Measurements from ENCODE around the gene LDLRAD4.

LDLRAD4 gene

GRCh38 chr18:13289481-13290205, 71.1 kb downstream of the LDLRAD4 start:
- H2AFZ ChIP-seq (ENCODE audit: low read depth, low read length, severe bottlenecking): no peak overlapping the region
- H3K27me3 ChIP-seq (ENCODE audit: low read length): no peaks in the 10 kb centered on the region
- no peak overlapping the region for H3K4me3 ChIP-seq (ENCODE audit: insufficient read depth, low read length, poor library complexity, severe bottlenecking)
- H3K9me2 ChIP-seq (replicated peaks; ENCODE audit: insufficient read depth, low read length): no peaks in the 10 kb centered on the region
- H3K36me3 ChIP-seq (ENCODE audit: low read length): no peaks in the 10 kb centered on the region
- no peaks in the 10 kb centered on the region for H3F3A ChIP-seq (ENCODE audit: insufficient read depth)
- H3K79me2 ChIP-seq (ENCODE audit: insufficient read depth, low read length): no peaks in the 10 kb centered on the region
- H3K9me3 ChIP-seq (ENCODE audit: insufficient read depth, low read length): no peaks in the 10 kb centered on the region
- no peak overlapping the region for H3K9ac ChIP-seq (ENCODE audit: low read length)
- H4K20me1 ChIP-seq (ENCODE audit: low read depth, low read length): no peaks in the 10 kb centered on the region
- no peak overlapping the region for H3K27ac ChIP-seq (ENCODE audit: low read depth, low read length)
- no peak overlapping the region for H3K4me2 ChIP-seq (ENCODE audit: low read depth, low read length, poor library complexity, severe bottlenecking)
- no peak for TF ChIP-seq CTCF (IDR thresholded peaks at IDR 0.05; ENCODE audit: insufficient read depth, low read length, poor library complexity, severe bottlenecking)
- TF ChIP-seq EZH2phosphoT487 (conservative IDR thresholded peaks at IDR 0.05; ENCODE audit: low read length): no peak

GRCh38 chr18:13290856-13291271, 72.3 kb downstream of the LDLRAD4 start:
- no peak overlapping the region for H3K27ac ChIP-seq (ENCODE audit: low read depth, low read length)
- H2AFZ ChIP-seq (ENCODE audit: low read depth, low read length, severe bottlenecking): no peak overlapping the region
- H4K20me1 ChIP-seq (ENCODE audit: low read depth, low read length): no peaks in the 10 kb centered on the region
- H3K4me3 ChIP-seq (ENCODE audit: insufficient read depth, low read length, poor library complexity, severe bottlenecking): no peak overlapping the region
- no peaks in the 10 kb centered on the region for H3K27me3 ChIP-seq (ENCODE audit: low read length)
- no peak overlapping the region for H3K9ac ChIP-seq (ENCODE audit: low read length)
- H3K4me2 ChIP-seq (ENCODE audit: low read depth, low read length, poor library complexity, severe bottlenecking): no peak overlapping the region
- no peaks in the 10 kb centered on the region for H3K9me2 ChIP-seq (replicated peaks; ENCODE audit: insufficient read depth, low read length)
- TF ChIP-seq EZH2phosphoT487 (conservative IDR thresholded peaks at IDR 0.05; ENCODE audit: low read length): no peak
- no peak for TF ChIP-seq CTCF (IDR thresholded peaks at IDR 0.05; ENCODE audit: insufficient read depth, low read length, poor library complexity, severe bottlenecking)
- H3K36me3 ChIP-seq (ENCODE audit: low read length): no peaks in the 10 kb centered on the region
- no peaks in the 10 kb centered on the region for H3F3A ChIP-seq (ENCODE audit: insufficient read depth)
- no peaks in the 10 kb centered on the region for H3K79me2 ChIP-seq (ENCODE audit: insufficient read depth, low read length)
- H3K9me3 ChIP-seq (ENCODE audit: insufficient read depth, low read length): no peaks in the 10 kb centered on the region

- Histone ChIP-seq H3K9me3 (ENCODE audit: insufficient read depth, low read length) (no peaks in the 10 kb centered on the region), H3K27me3 (ENCODE audit: low read length) (no peaks in the 10 kb centered on the region), H4K20me1 (ENCODE audit: low read depth, low read length) (no peaks in the 10 kb centered on the region), H3K27ac (ENCODE audit: low read depth, low read length) (no peak overlapping the region), H3K79me2 (ENCODE audit: insufficient read depth, low read length) (no peaks in the 10 kb centered on the region), H3K9me2 (replicated peaks; ENCODE audit: insufficient read depth, low read length) (no peaks in the 10 kb centered on the region), H3K9ac (ENCODE audit: low read length) (no peak overlapping the region), H2AFZ (ENCODE audit: low read depth, low read length, severe bottlenecking) (no peak overlapping the region), H3K36me3 (ENCODE audit: low read length) (no peaks in the 10 kb centered on the region), H3K4me3 (ENCODE audit: insufficient read depth, low read length, poor library complexity, severe bottlenecking) (no peak overlapping the region), H3F3A (ENCODE audit: insufficient read depth) (no peaks in the 10 kb centered on the region), H3K4me2 (ENCODE audit: low read depth, low read length, poor library complexity, severe bottlenecking) (no peak overlapping the region)
- TF ChIP-seq EZH2phosphoT487 (conservative IDR thresholded peaks at IDR 0.05; ENCODE audit: low read length) (no peak), CTCF (IDR thresholded peaks at IDR 0.05; ENCODE audit: insufficient read depth, low read length, poor library complexity, severe bottlenecking) (no peak)
Measured at GRCh38 chr18:13291299-13291698, 72.7 kb downstream of the LDLRAD4 start.

Measured in SU-DHL-6 (cell line).